NOMO-1 treated with dmso at 0.1 percent for 144 hours (cell line): ENCODE measurements around the gene TEX51.

Experiments used
- DNase-seq: peaks from one replicate; lab custom pipeline; 2025; ENCODE audit not compliant: unreplicated experiment; lab: John Stamatoyannopoulos, UW

Gene TEX51

GRCh38 chr2:126898636-126899035 is at the start of gene TEX51:
Gene TEX51, plus strand, starts transcription at chr2:126898890. Its CDS starts 29 bp downstream, at chr2:126898919.
- DNase-seq = no peak

- DNase-seq = no peak
Measured at GRCh38 chr2:126849054-126849453, 49.6 kb upstream of the TEX51 start.

- DNase-seq = no peak
Measured at GRCh38 chr2:126849486-126849885, 49.2 kb upstream of the TEX51 start.

- no peak for DNase-seq
Measured at GRCh38 chr2:126849991-126850535, 48.6 kb upstream of the TEX51 start.

- DNase-seq = no peak
Measured at GRCh38 chr2:126850940-126851339, 47.8 kb upstream of the TEX51 start.

GRCh38 chr2:126851756-126852155 is 46.9 kb upstream of the TEX51 start:
- no peak for DNase-seq

- DNase-seq = no peak
Measured at GRCh38 chr2:126852361-126852760, 46.3 kb upstream of the TEX51 start.

- DNase-seq = no peak
Measured at GRCh38 chr2:126855606-126856005, 43.1 kb upstream of the TEX51 start.

- DNase-seq = no peak
Measured at GRCh38 chr2:126856403-126856802, 42.3 kb upstream of the TEX51 start.

GRCh38 chr2:126857502-126857901 is 41.2 kb upstream of the TEX51 start:
- no peak for DNase-seq

GRCh38 chr2:126858013-126858412 is 40.7 kb upstream of the TEX51 start:
- no peak for DNase-seq

- no peak for DNase-seq
Measured at GRCh38 chr2:126858436-126858835, 40.3 kb upstream of the TEX51 start.

GRCh38 chr2:126858991-126859390 is 39.7 kb upstream of the TEX51 start:
- DNase-seq = no peak

- DNase-seq = no peak
Measured at GRCh38 chr2:126859631-126860030, 39.1 kb upstream of the TEX51 start.

- no peak for DNase-seq
Measured at GRCh38 chr2:126860385-126860784, 38.3 kb upstream of the TEX51 start.

- no peak for DNase-seq
Measured at GRCh38 chr2:126862730-126863129, 36.0 kb upstream of the TEX51 start.

GRCh38 chr2:126863336-126864015 is 35.2 kb upstream of the TEX51 start:
- peak; percentile 91 for DNase-seq

GRCh38 chr2:126864861-126865260 is 33.8 kb upstream of the TEX51 start:
- DNase-seq = no peak

- DNase-seq = no peak
Measured at GRCh38 chr2:126866451-126866850, 32.2 kb upstream of the TEX51 start.

- DNase-seq = no peak
Measured at GRCh38 chr2:126874961-126875360, 23.7 kb upstream of the TEX51 start.

GRCh38 chr2:126876631-126877030 is 22.1 kb upstream of the TEX51 start:
- no peak for DNase-seq

GRCh38 chr2:126877041-126877440 is 21.6 kb upstream of the TEX51 start:
- no peak for DNase-seq
